GM18520 (cell line): ENCODE measurements around the gene TNFAIP6.
"Not testable (repeated sequence)": the region's sequence is repeated elsewhere in the genome, so short reads cannot be mapped to it uniquely, and the experiment has no call there.

Experiments used
- ATAC-seq: cut with Tn5 transposase; IDR thresholded peaks from one replicate; pipeline ENCODE4 v1.9.1; 2021; ENCODE audit not compliant: unreplicated experiment

The TNFAIP6 gene

DNA sequence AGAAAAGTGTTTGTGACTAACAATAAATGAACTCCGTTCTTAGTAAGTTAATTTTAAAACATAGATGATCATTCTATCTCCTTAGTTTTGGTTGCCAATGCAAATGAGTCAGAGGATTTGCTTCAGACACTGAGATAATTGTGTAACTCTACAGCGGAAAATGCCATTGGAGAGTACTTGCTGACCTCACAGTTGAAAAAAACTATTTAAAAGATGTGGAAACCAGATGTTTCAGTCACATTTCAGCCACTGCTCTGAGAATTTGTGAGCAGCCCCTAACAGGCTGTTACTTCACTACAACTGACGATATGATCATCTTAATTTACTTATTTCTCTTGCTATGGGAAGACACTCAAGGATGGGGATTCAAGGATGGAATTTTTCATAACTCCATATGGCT is at the start of gene TNFAIP6:
TSS of gene TNFAIP6 (plus strand) at position 234 of the 400 bp plus-strand sequence. CDS start at position 309, 75 bp downstream.
- no peak for ATAC-seq

DNA sequence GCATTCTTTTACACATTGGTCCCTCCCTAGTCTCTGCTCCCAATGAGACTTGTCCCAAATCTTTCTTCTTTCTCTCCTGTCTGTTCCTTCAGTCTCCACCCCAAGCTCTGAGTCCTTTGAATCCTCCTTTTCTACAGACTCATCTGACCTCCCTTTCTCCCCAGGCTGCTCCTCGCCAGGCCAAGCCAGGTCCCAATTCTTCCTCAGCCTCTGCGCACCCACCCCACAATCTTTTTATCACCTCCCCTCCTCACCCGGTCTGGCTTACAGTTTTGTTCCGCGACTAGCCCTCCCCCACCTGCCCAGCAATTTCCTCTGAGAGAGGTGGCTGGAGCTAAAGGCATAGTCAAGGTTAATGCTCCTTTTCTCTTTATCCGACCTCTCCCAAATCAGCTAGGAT is 47.1 kb upstream of the TNFAIP6 start:
- ATAC-seq, result not testable (repeated sequence)

GRCh38 chr2:151312440-151312839 is 45.0 kb upstream of the TNFAIP6 start:
- not testable (repeated sequence) for ATAC-seq

- no peak for ATAC-seq
Observed at GRCh38 chr2:151315381-151315903, 42.0 kb upstream of the TNFAIP6 start.

DNA sequence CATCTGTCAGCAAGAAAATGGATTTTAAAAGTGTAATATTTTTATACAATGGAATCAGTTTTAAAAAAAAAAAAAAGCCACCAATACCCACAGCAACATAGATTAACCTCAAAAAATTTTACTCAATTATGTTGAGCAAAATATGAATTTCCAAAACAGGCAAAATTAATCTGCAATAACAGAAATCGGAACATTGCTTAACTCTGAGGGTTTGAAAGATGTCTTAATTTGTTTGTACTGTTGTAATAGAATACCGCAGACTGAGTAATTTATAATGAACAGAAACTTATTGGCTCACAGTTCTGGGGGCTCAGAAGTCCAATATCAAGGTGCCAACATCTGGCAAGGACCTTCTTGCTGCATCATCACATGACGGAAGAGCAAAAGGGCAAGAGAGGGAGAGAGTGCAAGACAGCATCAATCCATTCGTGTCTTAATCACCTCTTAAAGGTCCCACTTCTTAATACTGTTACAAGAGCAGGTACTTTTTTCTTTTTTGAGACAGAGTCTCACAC is 31.8 kb upstream of the TNFAIP6 start:
- ATAC-seq, result no peak

GRCh38 chr2:151326554-151326953 is 30.8 kb upstream of the TNFAIP6 start:
- no peak for ATAC-seq

DNA sequence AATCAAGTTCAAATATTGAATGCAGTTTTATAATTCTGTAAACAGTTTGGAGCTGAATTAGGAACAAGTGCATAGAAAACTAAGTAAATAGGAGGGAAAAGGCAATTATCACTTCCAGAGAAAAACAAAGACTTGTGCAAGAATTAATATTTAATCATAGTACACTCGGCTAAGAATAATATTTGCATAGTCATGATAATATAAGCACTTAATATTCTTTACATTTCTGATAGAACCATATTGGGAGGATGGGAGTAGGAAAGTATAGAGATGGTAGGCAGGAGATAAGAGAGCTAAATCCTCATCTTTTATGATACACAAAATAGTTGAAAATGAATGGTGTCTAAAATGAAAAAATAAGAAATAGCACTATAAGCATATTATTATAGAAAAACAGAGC is 27.4 kb upstream of the TNFAIP6 start:
- no peak for ATAC-seq

DNA sequence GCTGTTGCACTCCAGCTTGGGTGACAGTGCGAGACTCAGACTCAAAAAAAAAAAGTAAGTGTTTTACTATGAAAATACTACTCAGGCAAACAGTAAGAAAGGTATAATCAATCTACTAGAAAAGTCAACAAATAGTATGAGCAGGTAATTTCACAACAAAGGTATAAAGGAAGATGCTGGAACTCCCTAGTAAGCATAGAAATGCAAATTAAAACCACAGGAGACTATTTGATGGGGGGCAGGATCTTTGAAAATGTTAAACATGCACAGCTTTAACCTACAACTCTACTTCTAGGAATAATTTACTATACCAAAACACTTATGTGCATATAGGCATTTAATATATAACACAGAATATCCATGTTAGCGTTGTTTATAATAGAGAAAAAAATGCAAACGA is 24.3 kb upstream of the TNFAIP6 start:
- no peak for ATAC-seq

GRCh38 chr2:151334082-151334815 is 23.1 kb upstream of the TNFAIP6 start:
- no peak for ATAC-seq

DNA sequence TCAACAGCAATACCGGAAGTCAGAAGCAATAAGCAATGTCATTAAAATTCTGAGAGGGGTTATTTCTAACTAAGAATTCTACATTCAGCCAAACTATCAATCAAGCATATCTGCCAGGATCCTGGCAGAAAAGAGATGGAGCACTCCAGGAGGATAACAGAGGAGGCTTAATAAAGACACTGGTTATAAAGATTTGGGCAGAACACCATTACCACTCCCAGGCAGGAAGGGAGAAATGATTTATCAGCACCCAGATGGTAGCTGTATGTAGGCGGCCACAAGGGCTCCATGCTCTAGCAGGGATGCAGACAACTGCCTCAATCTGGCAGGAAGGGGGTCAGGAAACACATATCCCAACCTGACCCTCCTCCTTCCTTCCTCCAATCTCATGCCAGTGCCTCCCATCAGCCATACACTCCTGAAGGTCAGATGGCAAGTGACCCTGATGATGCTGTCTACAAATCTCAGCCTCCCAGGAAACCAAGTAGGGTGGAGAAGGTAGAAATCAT is 20.5 kb upstream of the TNFAIP6 start:
- ATAC-seq, result no peak

DNA sequence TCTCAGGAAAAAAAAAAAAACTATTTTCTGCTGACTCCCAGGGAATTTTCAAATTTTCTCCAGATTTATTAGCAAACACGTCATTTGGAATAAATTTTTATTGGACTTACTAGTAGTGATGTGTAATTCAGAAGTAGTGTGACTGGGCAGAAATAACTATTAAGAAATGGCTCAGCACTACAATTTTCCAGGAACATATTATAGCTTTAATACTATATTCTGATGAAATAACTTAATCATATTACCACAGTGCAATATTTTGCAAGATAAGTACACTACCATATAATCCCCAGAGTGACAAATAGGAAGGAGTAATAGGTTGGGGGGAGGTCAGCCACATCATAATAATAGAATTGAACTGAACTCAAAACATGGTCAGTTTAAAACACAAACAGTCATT is 19.7 kb upstream of the TNFAIP6 start:
- ATAC-seq, result no peak

DNA sequence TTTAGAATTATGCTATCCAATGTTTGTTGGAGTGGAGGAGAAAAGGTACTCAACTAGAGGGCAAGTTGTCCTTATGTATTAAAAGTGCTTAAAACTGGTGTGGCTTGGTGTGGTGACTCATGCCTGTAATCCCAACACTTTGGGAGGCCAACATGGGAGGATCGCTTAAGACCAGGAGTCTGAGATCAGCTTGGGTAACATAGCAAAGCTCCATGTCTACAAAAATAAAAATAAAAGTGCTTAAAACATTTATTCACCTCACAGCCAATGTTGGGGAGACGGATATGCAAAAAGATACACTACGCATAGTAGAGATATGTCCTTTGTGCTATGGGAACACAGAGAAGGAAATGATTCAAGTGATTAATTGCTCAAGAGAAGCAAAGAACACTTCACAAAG is 19.3 kb upstream of the TNFAIP6 start:
- no peak for ATAC-seq

- no peak for ATAC-seq
Observed at GRCh38 chr2:151343073-151343472, 14.3 kb upstream of the TNFAIP6 start.

DNA sequence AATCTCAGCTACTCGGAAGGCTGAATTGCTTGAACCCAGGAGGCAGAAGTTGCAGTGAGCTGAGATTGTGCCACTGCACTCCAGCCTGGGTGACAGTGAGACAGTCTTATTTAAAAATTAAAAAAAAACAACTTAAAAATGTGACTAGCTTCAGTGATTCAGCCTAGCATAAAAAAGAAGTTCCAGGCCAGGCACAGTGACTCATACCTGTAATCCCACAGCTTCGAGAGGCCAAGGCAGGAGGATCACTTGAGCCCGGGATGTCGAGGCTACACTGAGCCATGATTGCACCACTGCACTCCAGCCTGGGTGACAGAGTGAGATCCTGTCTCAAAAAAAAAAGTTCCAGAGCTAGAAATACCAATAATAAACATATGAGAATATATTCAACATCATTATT is 13.2 kb upstream of the TNFAIP6 start:
- ATAC-seq, result not testable (repeated sequence)

- ATAC-seq, result no peak
Observed at GRCh38 chr2:151344906-151345305, 12.5 kb upstream of the TNFAIP6 start.

GRCh38 chr2:151347294-151347693 is 10.1 kb upstream of the TNFAIP6 start:
- no peak for ATAC-seq

- no peak for ATAC-seq
Observed at GRCh38 chr2:151347906-151348305, 9.5 kb upstream of the TNFAIP6 start.

DNA sequence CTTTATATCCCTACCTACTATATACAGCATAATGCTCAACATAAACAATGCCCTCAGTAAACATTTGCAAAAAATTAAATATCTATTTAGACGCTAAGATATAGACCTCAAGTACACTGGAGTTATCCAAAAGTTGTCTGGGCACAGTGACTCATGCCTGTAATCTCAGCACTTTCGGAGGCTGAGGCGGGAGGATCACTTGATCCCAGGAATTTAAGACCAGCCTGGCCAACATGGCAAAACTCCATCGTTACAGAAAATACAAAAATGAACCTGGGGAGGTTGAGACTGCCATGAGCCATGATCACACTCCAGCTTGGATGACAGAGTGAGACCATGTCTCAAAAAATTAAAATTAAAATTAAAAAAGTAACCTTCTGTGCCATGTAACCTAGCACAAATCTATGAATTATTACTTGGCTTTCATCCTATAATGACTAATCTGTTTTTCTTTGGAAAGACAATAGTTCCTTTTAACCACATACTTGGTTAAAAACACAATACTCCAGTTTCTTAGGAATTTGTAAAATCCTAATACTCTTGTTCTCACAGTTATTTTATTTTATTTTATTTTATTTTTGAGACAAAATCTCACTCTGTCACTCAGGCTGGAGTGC is 6.7 kb upstream of the TNFAIP6 start:
- no peak for ATAC-seq

GRCh38 chr2:151353995-151354394 is 3.4 kb upstream of the TNFAIP6 start:
- no peak for ATAC-seq

GRCh38 chr2:151354807-151355206 is 2.6 kb upstream of the TNFAIP6 start:
- ATAC-seq, result no peak

- no peak for ATAC-seq
Observed at GRCh38 chr2:151358166-151358970, 976 bp downstream of the TNFAIP6 start.
